ENCODE measurements around the gene OR7C1. TPM values are rescaled to one million over a fixed set of nuclear protein-coding genes. Genes with fewer than 3 reads are reported as not detected.

OR7C1 gene
- total RNA-seq, 2 donors from 2014 or later: 3.2 to 5.1 TPM

DNA sequence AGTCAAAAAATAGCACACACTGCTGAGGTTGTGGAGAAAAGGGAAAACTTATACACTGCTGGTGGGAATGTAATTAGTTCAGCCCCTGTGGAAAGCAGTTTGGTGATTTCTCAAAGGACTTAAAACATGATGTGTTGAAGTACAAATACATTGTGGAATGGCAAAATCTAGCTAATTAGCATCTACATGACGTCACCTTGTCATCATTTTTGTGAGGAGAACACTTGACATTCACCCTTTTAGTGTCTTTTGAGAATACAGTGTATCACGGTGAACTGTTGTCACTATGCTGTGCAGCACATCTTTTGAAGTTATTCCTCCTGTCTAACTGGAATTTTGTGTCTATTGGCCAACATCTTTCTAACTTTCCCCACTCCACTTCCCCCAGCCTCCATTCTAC is 8.2 kb upstream of the OR7C1 start:
- intact Hi-C loops (cut with DNase I): no loop called here
- TF ChIP-seq POLR2AphosphoS5 (IDR thresholded peaks at IDR 0.05) (no peak), CTCF (IDR thresholded peaks at IDR 0.05) (no peak), POLR2A (IDR thresholded peaks at IDR 0.05) (no peak)
- H3K27me3 ChIP-seq (replicated peaks; ENCODE audit: insufficient read depth): no peaks in the 10 kb centered on the region
- no peaks in the 10 kb centered on the region for H3K9me3 ChIP-seq
- H3K36me3 ChIP-seq: no peaks in the 10 kb centered on the region
- no peaks in the 10 kb centered on the region for H3K4me1 ChIP-seq (replicated peaks)
- WGBS: 48% methylated on average over 2 of the region's 2 CpGs
- H3K4me3 ChIP-seq: no peak overlapping the region
- no peak for DNase-seq (ENCODE audit: low spot score)
- no peak overlapping the region for H3K27ac ChIP-seq

- no peak overlapping the region for H3K27ac ChIP-seq
- intact Hi-C loops (cut with DNase I): no loop called here
- peaks cover 7% of the 10 kb centered on the region for H3K4me1 ChIP-seq (replicated peaks)
- H3K36me3 ChIP-seq: no peaks in the 10 kb centered on the region
- no peak overlapping the region for H3K4me3 ChIP-seq
- H3K9me3 ChIP-seq: no peaks in the 10 kb centered on the region
- no peak for TF ChIP-seq POLR2A (IDR thresholded peaks at IDR 0.05)
- no peak for TF ChIP-seq CTCF (IDR thresholded peaks at IDR 0.05)
- TF ChIP-seq POLR2AphosphoS5 (IDR thresholded peaks at IDR 0.05): no peak
- 18% methylated on average over 1 of the region's 1 CpG for WGBS
- DNase-seq (ENCODE audit: low spot score): no peak
- no peaks in the 10 kb centered on the region for H3K27me3 ChIP-seq (replicated peaks; ENCODE audit: insufficient read depth)
Measured at GRCh38 chr19:14840206-14840605, 5.2 kb upstream of the OR7C1 start.

DNA sequence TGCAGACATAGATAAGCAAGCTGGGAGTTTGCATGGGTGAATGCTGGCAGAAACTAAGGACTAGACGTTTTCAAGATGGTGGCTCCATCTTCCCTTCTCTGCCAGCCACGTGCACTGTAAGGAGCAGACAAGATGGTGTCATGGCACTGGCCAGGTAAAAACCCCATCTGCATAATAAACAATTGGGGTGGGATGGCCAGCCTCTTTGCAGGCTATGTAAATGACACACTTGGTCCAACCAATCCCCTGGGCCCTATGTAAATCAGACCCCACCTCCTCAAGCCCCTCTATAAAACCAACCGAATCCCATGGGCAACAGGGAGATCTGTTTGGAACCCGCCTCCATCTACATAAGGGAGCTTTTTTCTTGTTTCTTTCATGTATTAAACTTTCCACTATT is 2.4 kb upstream of the OR7C1 start:
- Histone ChIP-seq H3K9me3 (no peaks in the 10 kb centered on the region), H3K4me3 (no peak overlapping the region), H3K27ac (no peak overlapping the region), H3K36me3 (no peaks in the 10 kb centered on the region), H3K4me1 (replicated peaks) (peaks cover 7% of the 10 kb centered on the region), H3K27me3 (replicated peaks; ENCODE audit: insufficient read depth) (no peaks in the 10 kb centered on the region)
- intact Hi-C loops (cut with DNase I): no loop called here
- TF ChIP-seq CTCF (IDR thresholded peaks at IDR 0.05) (no peak), POLR2AphosphoS5 (IDR thresholded peaks at IDR 0.05) (no peak), POLR2A (IDR thresholded peaks at IDR 0.05) (no peak)
- no peak for DNase-seq (ENCODE audit: low spot score)
- 64% methylated on average over 4 of the region's 4 CpGs for WGBS

DNA sequence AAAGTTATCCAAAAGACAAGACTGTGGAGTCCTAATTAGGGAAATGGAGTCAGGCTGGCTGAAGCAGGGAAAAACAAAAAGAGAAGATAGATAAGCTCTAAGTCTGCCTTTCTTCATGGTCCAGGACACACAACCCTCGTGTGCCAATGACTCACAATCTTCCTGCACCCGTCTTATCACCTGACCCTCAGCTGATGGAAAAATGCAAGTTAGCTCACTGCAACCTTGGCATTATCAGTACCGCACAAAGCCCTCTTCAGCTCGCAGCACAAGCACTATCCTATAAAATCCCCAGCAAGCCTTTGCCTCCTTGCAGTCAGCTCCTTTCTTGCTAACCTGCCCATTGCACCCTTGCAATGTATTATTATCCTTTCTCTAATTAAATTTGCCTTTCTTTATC is 4.3 kb downstream of the OR7C1 start:
- no peak overlapping the region for H3K27ac ChIP-seq
- no peak for TF ChIP-seq CTCF (IDR thresholded peaks at IDR 0.05)
- TF ChIP-seq POLR2AphosphoS5 (IDR thresholded peaks at IDR 0.05): no peak
- no peak for TF ChIP-seq POLR2A (IDR thresholded peaks at IDR 0.05)
- H3K4me1 ChIP-seq (replicated peaks): peaks cover 4% of the 10 kb centered on the region
- no peak for DNase-seq (ENCODE audit: low spot score)
- intact Hi-C loops (cut with DNase I): no loop called here
- no peak overlapping the region for H3K4me3 ChIP-seq
- no peaks in the 10 kb centered on the region for H3K27me3 ChIP-seq (replicated peaks; ENCODE audit: insufficient read depth)
- 71% methylated on average over 4 of the region's 4 CpGs for WGBS
- no peaks in the 10 kb centered on the region for H3K36me3 ChIP-seq
- no peaks in the 10 kb centered on the region for H3K9me3 ChIP-seq

GRCh38 chr19:14826006-14826405 is 9.0 kb downstream of the OR7C1 start:
- Histone ChIP-seq H3K27ac (no peak overlapping the region), H3K36me3 (no peaks in the 10 kb centered on the region), H3K4me3 (no peak overlapping the region), H3K4me1 (replicated peaks) (no peaks in the 10 kb centered on the region), H3K27me3 (replicated peaks; ENCODE audit: insufficient read depth) (no peaks in the 10 kb centered on the region), H3K9me3 (no peaks in the 10 kb centered on the region)
- no peak for TF ChIP-seq POLR2A (IDR thresholded peaks at IDR 0.05)
- no peak for TF ChIP-seq POLR2AphosphoS5 (IDR thresholded peaks at IDR 0.05)
- WGBS: 93% methylated on average over 2 of the region's 2 CpGs
- DNase-seq (ENCODE audit: low spot score): no peak
- intact Hi-C loops (cut with DNase I): no loop called here

Measured in prostate gland (tissue), 2 donors.